Uterus (tissue), 2 donors: ENCODE measurements around the gene RPS24.

ENCODE experiments used
- CTCF ChIP-seq, 4 experiments: fragments of 200-600 bp in 2 of 4; fragments of 450-650 bp in 2 of 4; sonication (generic) in 2 of 4; IDR thresholded peaks; one replicate each; pipeline ENCODE4 v1.5.1; 2016 to 2019; ENCODE audit warnings: antibody characterized with exemption in 4 of 4, mild to moderate bottlenecking in 2 of 4, moderate library complexity in 1 of 4
- POLR2A ChIP-seq, 2 donors: fragments of 450-650 bp; IDR thresholded peaks; one replicate each; pipeline ENCODE4 v1.6.1; 2016; ENCODE audit warnings: antibody characterized with exemption in 2 of 2, mild to moderate bottlenecking in 1 of 2, moderate library complexity in 1 of 2

GRCh38 chr10:78045856-78046255 lies 12.2 kb downstream of the RPS24 start:
- no peak for TF ChIP-seq CTCF (IDR thresholded peaks at IDR 0.05)
- TF ChIP-seq POLR2A (IDR thresholded peaks at IDR 0.05): no peak
